SU-DHL-6 (cell line): ENCODE results near the gene PPM1B.

Source experiments
- EZH2phosphoT487 ChIP-seq: fragments of 200-600 bp; sonication (generic), shearing (Covaris generic); conservative IDR thresholded peaks from 2 replicates; pipeline ENCODE4 v1.6.1; 2018; ENCODE audit warnings: mild to moderate bottlenecking, antibody characterized with exemption, low read length, moderate library complexity, mixed read lengths
- TF ChIP-seq, protein P1 (sequence below): fragments of 200-600 bp; sonication (generic); IDR thresholded peaks from one replicate; pipeline ENCODE4 v1.5.1; 2017; ENCODE audit warnings: antibody characterized with exemption, mild to moderate bottlenecking, low read length, moderate library complexity; ENCODE audit not compliant: insufficient read depth, poor library complexity, severe bottlenecking

DNA sequence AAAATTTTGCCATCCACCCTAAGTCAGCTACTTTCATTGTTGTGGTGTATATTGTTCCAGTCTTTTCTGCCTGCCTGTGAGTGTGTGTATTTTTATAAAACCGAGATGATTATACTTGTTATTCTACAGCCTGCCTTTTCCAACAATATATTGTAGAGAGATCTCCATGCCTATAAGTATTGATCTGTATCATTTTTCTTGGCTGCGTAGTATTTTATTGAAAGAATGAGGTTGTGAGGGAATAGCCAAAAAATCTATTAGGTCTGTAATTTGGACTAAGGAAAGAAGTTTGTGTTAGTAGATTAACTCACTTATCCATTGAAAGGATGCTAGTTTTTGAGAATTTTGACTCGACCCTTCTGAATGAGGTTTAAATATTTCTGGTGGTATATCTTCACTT lies 34.9 kb downstream of the PPM1B start:
- TF ChIP-seq, protein P1, sequence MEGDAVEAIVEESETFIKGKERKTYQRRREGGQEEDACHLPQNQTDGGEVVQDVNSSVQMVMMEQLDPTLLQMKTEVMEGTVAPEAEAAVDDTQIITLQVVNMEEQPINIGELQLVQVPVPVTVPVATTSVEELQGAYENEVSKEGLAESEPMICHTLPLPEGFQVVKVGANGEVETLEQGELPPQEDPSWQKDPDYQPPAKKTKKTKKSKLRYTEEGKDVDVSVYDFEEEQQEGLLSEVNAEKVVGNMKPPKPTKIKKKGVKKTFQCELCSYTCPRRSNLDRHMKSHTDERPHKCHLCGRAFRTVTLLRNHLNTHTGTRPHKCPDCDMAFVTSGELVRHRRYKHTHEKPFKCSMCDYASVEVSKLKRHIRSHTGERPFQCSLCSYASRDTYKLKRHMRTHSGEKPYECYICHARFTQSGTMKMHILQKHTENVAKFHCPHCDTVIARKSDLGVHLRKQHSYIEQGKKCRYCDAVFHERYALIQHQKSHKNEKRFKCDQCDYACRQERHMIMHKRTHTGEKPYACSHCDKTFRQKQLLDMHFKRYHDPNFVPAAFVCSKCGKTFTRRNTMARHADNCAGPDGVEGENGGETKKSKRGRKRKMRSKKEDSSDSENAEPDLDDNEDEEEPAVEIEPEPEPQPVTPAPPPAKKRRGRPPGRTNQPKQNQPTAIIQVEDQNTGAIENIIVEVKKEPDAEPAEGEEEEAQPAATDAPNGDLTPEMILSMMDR: no peak
- no peak for TF ChIP-seq EZH2phosphoT487
